IMR-90 (cell line): Measurements from ENCODE around the gene KATNA1. TPM values are rescaled to one million over a fixed set of nuclear protein-coding genes. Genes with fewer than 3 reads are reported as not detected.
A peak's percentile ranks its signal among the peaks of the same experiment; 100 is the strongest.

Experiments
- ATAC-seq: fragments of 200-7000 bp; cut with Tn5 transposase; 2 replicates; pipeline ENCODE4 v1.9.1; 2020; ENCODE audit warnings: low read depth, mild to moderate bottlenecking, moderate library complexity
- BruUV-seq: library from RNA; stranded (reverse); fragments of 400-500 nt; replicated peaks from 2 replicates; lab custom pipeline; 2021; lab: Mats Ljungman, UMichigan
- CTCF ChIA-PET: fragments of 300-600 bp; formaldehyde crosslinking; extraction: SDS; loops from one replicate; lab custom pipeline; 2021; ENCODE audit warnings: antibody characterized with exemption; lab: Yijun Ruan, JAX
- POLR2A ChIA-PET: fragments of 300-600 bp; sonication (Branson Sonifier 250); formaldehyde crosslinking; loops from one replicate; lab custom pipeline; 2022; ENCODE audit warnings: antibody characterized with exemption; ENCODE audit not compliant: unreplicated experiment; lab: Charles Lee
- DNase-seq: peaks from one replicate; pipeline ENCODE4 v3.0.0; 2013
- H2AFZ ChIP-seq: replicated peaks from 2 replicates; pipeline ENCODE3; 2013; ENCODE audit warnings: low read length, mild to moderate bottlenecking; ENCODE audit not compliant: poor library complexity
- H2AK5ac ChIP-seq: 2 replicates; pipeline ENCODE4 v1.6.1; 2013; ENCODE audit warnings: low read depth, low read length, inconsistent platforms
- H2AK9ac ChIP-seq: replicated peaks from 2 replicates; pipeline ENCODE3; 2013; ENCODE audit warnings: mild to moderate bottlenecking, low read depth, low read length, moderate library complexity; ENCODE audit not compliant: poor library complexity
- H2BK120ac ChIP-seq: 2 replicates; pipeline ENCODE4 v1.6.1; 2013; ENCODE audit warnings: low read depth, low read length, inconsistent platforms
- H2BK15ac ChIP-seq: 3 replicates; pipeline ENCODE4 v1.6.1; 2013; ENCODE audit warnings: low read depth, low read length, inconsistent platforms
- H2BK20ac ChIP-seq: 2 replicates; pipeline ENCODE4 v1.6.1; 2013; ENCODE audit warnings: low read depth, mild to moderate bottlenecking, inconsistent platforms, low read length, moderate library complexity
- H2BK5ac ChIP-seq: 2 replicates; pipeline ENCODE4 v1.6.1; 2013; ENCODE audit warnings: mild to moderate bottlenecking, low read depth, low read length, inconsistent platforms; ENCODE audit not compliant: poor library complexity, severe bottlenecking
- H3K14ac ChIP-seq: replicated peaks from 2 replicates; pipeline ENCODE4 v1.6.1; 2013; ENCODE audit warnings: low read depth, low read length, inconsistent platforms
- H3K18ac ChIP-seq: 2 replicates; pipeline ENCODE4 v1.6.1; 2013; ENCODE audit warnings: low read depth, low read length, control low read depth
- H3K23ac ChIP-seq: 2 replicates; pipeline ENCODE4 v1.6.1; 2013; ENCODE audit warnings: low read depth, low read length, inconsistent platforms
- H3K27ac ChIP-seq: 2 replicates; pipeline ENCODE4 v1.5.1; 2013; ENCODE audit warnings: mild to moderate bottlenecking, control low read depth, low read length; ENCODE audit not compliant: insufficient read depth
- H3K27me3 ChIP-seq: 2 replicates; pipeline ENCODE4 v1.6.1; 2013; ENCODE audit warnings: low read length; ENCODE audit not compliant: control insufficient read depth, insufficient read depth
- H3K36me3 ChIP-seq: 2 replicates; pipeline ENCODE4 v1.6.1; 2013; ENCODE audit warnings: low read length, mixed read lengths; ENCODE audit not compliant: control insufficient read depth, insufficient read depth
- H3K4ac ChIP-seq: 2 replicates; pipeline ENCODE4 v1.6.1; 2013; ENCODE audit warnings: low read depth, low read length, inconsistent platforms
- H3K4me1 ChIP-seq: 2 replicates; pipeline ENCODE4 v1.6.1; 2013; ENCODE audit warnings: low read length, mixed read lengths; ENCODE audit not compliant: control insufficient read depth, insufficient read depth
- H3K4me2 ChIP-seq: 2 replicates; pipeline ENCODE4 v1.6.1; 2013; ENCODE audit warnings: low read depth, mild to moderate bottlenecking, control low read depth, low read length, moderate library complexity
- H3K4me3 ChIP-seq: 2 replicates; pipeline ENCODE4 v1.5.1; 2013; ENCODE audit warnings: low read depth, mild to moderate bottlenecking, control low read depth, low read length, moderate library complexity; ENCODE audit not compliant: insufficient read depth
- H3K56ac ChIP-seq: 2 replicates; pipeline ENCODE4 v1.6.1; 2013; ENCODE audit warnings: low read length, inconsistent platforms; ENCODE audit not compliant: insufficient read depth; ENCODE audit errors: extremely low read depth
- H3K79me1 ChIP-seq, 2 experiments: 2 replicates each; pipeline ENCODE4 v1.6.1; 2013; ENCODE audit warnings: low read length in 2 of 2, inconsistent platforms in 1 of 2, low read depth in 1 of 2
- H3K9ac ChIP-seq: 2 replicates; pipeline ENCODE4 v1.6.1; 2013; ENCODE audit warnings: low read depth, low read length, control low read depth
- H3K9me1 ChIP-seq: 2 replicates; pipeline ENCODE4 v1.6.1; 2013; ENCODE audit warnings: low read length, inconsistent platforms; ENCODE audit not compliant: insufficient read depth
- H3K9me3 ChIP-seq: 2 replicates; pipeline ENCODE4 v1.6.1; 2013; ENCODE audit warnings: low read length; ENCODE audit not compliant: control insufficient read depth, insufficient read depth
- H4K20me1 ChIP-seq: 2 replicates; pipeline ENCODE4 v1.6.1; 2013; ENCODE audit warnings: low read length, inconsistent platforms; ENCODE audit not compliant: insufficient read depth
- H4K5ac ChIP-seq: 2 replicates; pipeline ENCODE4 v1.6.1; 2013; ENCODE audit warnings: mild to moderate bottlenecking, low read depth, low read length, control low read depth
- H4K8ac ChIP-seq, 2 experiments: 2 replicates each; pipeline ENCODE4 v1.6.1; 2013; ENCODE audit warnings: low read depth in 2 of 2, low read length in 2 of 2, control low read depth in 1 of 2, inconsistent platforms in 1 of 2
- H4K91ac ChIP-seq: 2 replicates; pipeline ENCODE4 v1.6.1; 2013; ENCODE audit warnings: low read depth, low read length, inconsistent platforms; ENCODE audit not compliant: insufficient read depth
- CTCF ChIP-seq: conservative IDR thresholded peaks from 2 replicates; pipeline ENCODE4 v1.5.1; 2012; ENCODE audit warnings: mild to moderate bottlenecking, low read depth, low read length, improper control_type of control experiment
- FOS ChIP-seq: fragments of 150-350 bp; IDR thresholded peaks from 2 replicates; pipeline ENCODE4 v1.6.1; 2016; ENCODE audit warnings: low read depth, low read length
- MAZ ChIP-seq: IDR thresholded peaks from 2 replicates; pipeline ENCODE4 v1.6.1; 2012; ENCODE audit warnings: low read depth, mild to moderate bottlenecking, low read length, improper control_type of control experiment, moderate library complexity, borderline replicate concordance
- MXI1 ChIP-seq: IDR thresholded peaks from 2 replicates; pipeline ENCODE4 v1.6.1; 2012; ENCODE audit warnings: low read depth, mild to moderate bottlenecking, low read length, moderate library complexity, borderline replicate concordance
- POLR2A ChIP-seq: IDR thresholded peaks from 2 replicates; pipeline ENCODE4 v1.6.1; 2012; ENCODE audit warnings: mild to moderate bottlenecking, low read depth, low read length
- RAD21 ChIP-seq: IDR thresholded peaks from 2 replicates; pipeline ENCODE4 v1.6.1; 2012; ENCODE audit warnings: low read length, improper control_type of control experiment
- RCOR1 ChIP-seq: IDR thresholded peaks from 2 replicates; pipeline ENCODE4 v1.6.1; 2012; ENCODE audit warnings: mild to moderate bottlenecking, low read length, improper control_type of control experiment; ENCODE audit not compliant: insufficient replicate concordance
- WGBS, 2 experiments: methylation state at CpG; one replicate each; pipeline versions ENCODE4 v1.1.5 to v1.1.7; 2013; ENCODE audit warnings: missing lambda C conversion rate in 2 of 2; ENCODE audit not compliant: insufficient read length in 1 of 2; ENCODE audit errors: extremely low coverage in 2 of 2; 5-methylcytosine and 5-hydroxymethylcytosine counted together
- dilution Hi-C: fragments of 300-500 bp; cut with HindIII; formaldehyde crosslinking; loops from one replicate; pipeline ENCODE4 v1.14.3; 2018; ENCODE audit warnings: low sequenced_read_pairs; ENCODE audit not compliant: unreplicated experiment
- in situ Hi-C: fragments of 300-500 bp; cut with MboI; formaldehyde crosslinking; loops from 3 replicates; pipeline ENCODE4 v1.14.3; 2019; ENCODE audit warnings: low sequenced_read_pairs, inconsistent platforms, mixed read lengths
- intact Hi-C: fragments of 100-400 bp; cut with micrococcal nuclease; formaldehyde crosslinking; loops from 2 replicates; pipeline ENCODE4 v1.10.0; 2022
- polyA plus RNA-seq, 3 experiments: library from polyadenylated mRNA; depleted of rRNA; stranded (reverse); fragments of >200 nt; gene quantifications; 2 replicates each; pipeline ENCODE4 v1.2.3, GENCODE V29; 2012; ENCODE audit warnings: low replicate concordance in 1 of 3
- total RNA-seq: library from RNA; depleted of rRNA; stranded (reverse); fragments of >200 nt; gene quantifications from 2 replicates; pipeline ENCODE4 v1.2.3, GENCODE V29; 2012
- TF ChIP-seq, protein P1 (sequence below): fragments of 150-350 bp; IDR thresholded peaks from 2 replicates; pipeline ENCODE4 v1.6.1; 2017; ENCODE audit warnings: mild to moderate bottlenecking, antibody characterized with exemption, low read length, low read depth

Gene KATNA1
- total and polyA plus RNA-seq, 2 of the 4 experiments (the other 2 are of a cell fraction) = 15.3 to 24.6 TPM

- Histone ChIP-seq H2AK9ac (peak within 1 kb of the TSS; percentile 94), H2BK5ac (peak within 1 kb of the TSS; percentile 39), H3K9me3 (no peaks in the 10 kb centered on the region), H3K4me1 (peaks cover 3% of the 10 kb centered on the region), H3K79me1 (peaks cover 16 to 34% of the 10 kb centered on the region in 2 experiments), H3K27ac (peak within 1 kb of the TSS; percentile 62), H3K4ac (peak within 1 kb of the TSS; percentile 24; the same call in 1 of the 2 replicates), H3K9me1 (peaks cover 3% of the 10 kb centered on the region), H2BK15ac (no peak within 1 kb of the TSS), H3K36me3 (no peaks in the 10 kb centered on the region), H2BK120ac (no peak within 1 kb of the TSS), H2BK20ac (no peak within 1 kb of the TSS), H2AK5ac (no peak within 1 kb of the TSS; the same call in 1 of the 2 replicates), H4K8ac (no peak within 1 kb of the TSS), H3K9ac (peak within 1 kb of the TSS; percentile 78), H4K20me1 (peaks cover 9% of the 10 kb centered on the region; the same call in 1 of the 2 replicates), H3K14ac (peak within 1 kb of the TSS; percentile 43), H4K5ac (no peak within 1 kb of the TSS; the same call in 1 of the 2 replicates), H3K4me2 (peak within 1 kb of the TSS; percentile 92), H3K4me3 (peak within 1 kb of the TSS; percentile 97), H3K18ac (no peak within 1 kb of the TSS; the same call in 1 of the 2 replicates), H2AFZ (peak within 1 kb of the TSS; percentile 96), H3K23ac (peak within 1 kb of the TSS; percentile 76), H4K91ac (no peak within 1 kb of the TSS), H3K56ac (peak within 1 kb of the TSS; percentile 3; the same call in 1 of the 2 replicates), H3K27me3 (no peaks in the 10 kb centered on the region)
- DNase-seq (peak; percentile 92), ATAC-seq (peak; percentile 96)
- in situ Hi-C loops = no loop called here
- no TSS peak for BruUV-seq
- ChIA-PET CTCF (interaction anchor here (0.5 to 1.2 kb wide), 3 partner anchors 14 to 1708 kb away, joined by 3 to 4 read pairs (median 3); no protein-coding TSS in a partner anchor), POLR2A (interaction anchor here (0.5 to 0.6 kb wide), 2 partner anchors 182 to 845 kb away, joined by 3 to 4 read pairs; no protein-coding TSS in a partner anchor)
- intact Hi-C loops = no loop called here
- TF ChIP-seq, protein P1, sequence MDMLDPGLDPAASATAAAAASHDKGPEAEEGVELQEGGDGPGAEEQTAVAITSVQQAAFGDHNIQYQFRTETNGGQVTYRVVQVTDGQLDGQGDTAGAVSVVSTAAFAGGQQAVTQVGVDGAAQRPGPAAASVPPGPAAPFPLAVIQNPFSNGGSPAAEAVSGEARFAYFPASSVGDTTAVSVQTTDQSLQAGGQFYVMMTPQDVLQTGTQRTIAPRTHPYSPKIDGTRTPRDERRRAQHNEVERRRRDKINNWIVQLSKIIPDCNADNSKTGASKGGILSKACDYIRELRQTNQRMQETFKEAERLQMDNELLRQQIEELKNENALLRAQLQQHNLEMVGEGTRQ = no peak
- TF ChIP-seq RAD21 (peak; percentile 45), MAZ (no peak; the same call in 1 of the 2 replicates), POLR2A (no peak), MXI1 (peak; percentile 63; the same call in 1 of the 2 replicates), RCOR1 (peak; percentile 53), FOS (peak; percentile 37), CTCF (peak; percentile 64)
- WGBS, 2 experiments = 0% methylated on average over 1 of the region's 59 CpGs; no CpG with 5 or more reads in 1 of the 2 experiments
- dilution Hi-C loops = no loop called here
Observed at GRCh38 chr6:149565527-149566409, 82.7 kb downstream of the KATNA1 start, which contains the start of gene GINM1. TSS of gene GINM1 (plus strand) at chr6:149566375. CDS start at chr6:149566415, 40 bp downstream.
